IMR-90 (cell line): ENCODE results near the gene CDKN3. TPM values are rescaled to one million over a fixed set of nuclear protein-coding genes. Genes with fewer than 3 reads are reported as not detected.

Experiments used
- ATAC-seq: fragments of 200-7000 bp; cut with Tn5 transposase; 2 replicates; pipeline ENCODE4 v1.9.1; 2020; ENCODE audit warnings: low read depth, mild to moderate bottlenecking, moderate library complexity
- BruUV-seq: library from RNA; stranded (reverse); fragments of 400-500 nt; replicated peaks from 2 replicates; lab custom pipeline; 2021; lab: Mats Ljungman, UMichigan
- CTCF ChIA-PET: fragments of 300-600 bp; formaldehyde crosslinking; extraction: SDS; loops from one replicate; lab custom pipeline; 2021; ENCODE audit warnings: antibody characterized with exemption; lab: Yijun Ruan, JAX
- POLR2A ChIA-PET: fragments of 300-600 bp; sonication (Branson Sonifier 250); formaldehyde crosslinking; loops from one replicate; lab custom pipeline; 2022; ENCODE audit warnings: antibody characterized with exemption; ENCODE audit not compliant: unreplicated experiment; lab: Charles Lee
- DNase-seq: peaks from one replicate; pipeline ENCODE4 v3.0.0; 2013
- H2AFZ ChIP-seq: replicated peaks from 2 replicates; pipeline ENCODE3; 2013; ENCODE audit warnings: low read length, mild to moderate bottlenecking; ENCODE audit not compliant: poor library complexity
- H2AK5ac ChIP-seq: 2 replicates; pipeline ENCODE4 v1.6.1; 2013; ENCODE audit warnings: low read depth, low read length, inconsistent platforms
- H2AK9ac ChIP-seq: replicated peaks from 2 replicates; pipeline ENCODE3; 2013; ENCODE audit warnings: mild to moderate bottlenecking, low read depth, low read length, moderate library complexity; ENCODE audit not compliant: poor library complexity
- H2BK120ac ChIP-seq: 2 replicates; pipeline ENCODE4 v1.6.1; 2013; ENCODE audit warnings: low read depth, low read length, inconsistent platforms
- H2BK15ac ChIP-seq: 3 replicates; pipeline ENCODE4 v1.6.1; 2013; ENCODE audit warnings: low read depth, low read length, inconsistent platforms
- H2BK20ac ChIP-seq: 2 replicates; pipeline ENCODE4 v1.6.1; 2013; ENCODE audit warnings: low read depth, mild to moderate bottlenecking, inconsistent platforms, low read length, moderate library complexity
- H2BK5ac ChIP-seq: 2 replicates; pipeline ENCODE4 v1.6.1; 2013; ENCODE audit warnings: mild to moderate bottlenecking, low read depth, low read length, inconsistent platforms; ENCODE audit not compliant: poor library complexity, severe bottlenecking
- H3K14ac ChIP-seq: replicated peaks from 2 replicates; pipeline ENCODE4 v1.6.1; 2013; ENCODE audit warnings: low read depth, low read length, inconsistent platforms
- H3K18ac ChIP-seq: 2 replicates; pipeline ENCODE4 v1.6.1; 2013; ENCODE audit warnings: low read depth, low read length, control low read depth
- H3K23ac ChIP-seq: 2 replicates; pipeline ENCODE4 v1.6.1; 2013; ENCODE audit warnings: low read depth, low read length, inconsistent platforms
- H3K27ac ChIP-seq: 2 replicates; pipeline ENCODE4 v1.5.1; 2013; ENCODE audit warnings: mild to moderate bottlenecking, control low read depth, low read length; ENCODE audit not compliant: insufficient read depth
- H3K27me3 ChIP-seq: 2 replicates; pipeline ENCODE4 v1.6.1; 2013; ENCODE audit warnings: low read length; ENCODE audit not compliant: control insufficient read depth, insufficient read depth
- H3K36me3 ChIP-seq: 2 replicates; pipeline ENCODE4 v1.6.1; 2013; ENCODE audit warnings: low read length, mixed read lengths; ENCODE audit not compliant: control insufficient read depth, insufficient read depth
- H3K4ac ChIP-seq: 2 replicates; pipeline ENCODE4 v1.6.1; 2013; ENCODE audit warnings: low read depth, low read length, inconsistent platforms
- H3K4me1 ChIP-seq: 2 replicates; pipeline ENCODE4 v1.6.1; 2013; ENCODE audit warnings: low read length, mixed read lengths; ENCODE audit not compliant: control insufficient read depth, insufficient read depth
- H3K4me2 ChIP-seq: 2 replicates; pipeline ENCODE4 v1.6.1; 2013; ENCODE audit warnings: low read depth, mild to moderate bottlenecking, control low read depth, low read length, moderate library complexity
- H3K4me3 ChIP-seq: 2 replicates; pipeline ENCODE4 v1.5.1; 2013; ENCODE audit warnings: low read depth, mild to moderate bottlenecking, control low read depth, low read length, moderate library complexity; ENCODE audit not compliant: insufficient read depth
- H3K56ac ChIP-seq: 2 replicates; pipeline ENCODE4 v1.6.1; 2013; ENCODE audit warnings: low read length, inconsistent platforms; ENCODE audit not compliant: insufficient read depth; ENCODE audit errors: extremely low read depth
- H3K79me1 ChIP-seq, 2 experiments: 2 replicates each; pipeline ENCODE4 v1.6.1; 2013; ENCODE audit warnings: low read length in 2 of 2, inconsistent platforms in 1 of 2, low read depth in 1 of 2
- H3K9ac ChIP-seq: 2 replicates; pipeline ENCODE4 v1.6.1; 2013; ENCODE audit warnings: low read depth, low read length, control low read depth
- H3K9me1 ChIP-seq: 2 replicates; pipeline ENCODE4 v1.6.1; 2013; ENCODE audit warnings: low read length, inconsistent platforms; ENCODE audit not compliant: insufficient read depth
- H3K9me3 ChIP-seq: 2 replicates; pipeline ENCODE4 v1.6.1; 2013; ENCODE audit warnings: low read length; ENCODE audit not compliant: control insufficient read depth, insufficient read depth
- H4K20me1 ChIP-seq: 2 replicates; pipeline ENCODE4 v1.6.1; 2013; ENCODE audit warnings: low read length, inconsistent platforms; ENCODE audit not compliant: insufficient read depth
- H4K5ac ChIP-seq: 2 replicates; pipeline ENCODE4 v1.6.1; 2013; ENCODE audit warnings: mild to moderate bottlenecking, low read depth, low read length, control low read depth
- H4K8ac ChIP-seq, 2 experiments: 2 replicates each; pipeline ENCODE4 v1.6.1; 2013; ENCODE audit warnings: low read depth in 2 of 2, low read length in 2 of 2, control low read depth in 1 of 2, inconsistent platforms in 1 of 2
- H4K91ac ChIP-seq: 2 replicates; pipeline ENCODE4 v1.6.1; 2013; ENCODE audit warnings: low read depth, low read length, inconsistent platforms; ENCODE audit not compliant: insufficient read depth
- BHLHE40 ChIP-seq: fragments of 150-350 bp; IDR thresholded peaks from 2 replicates; pipeline ENCODE4 v1.6.1; 2016; ENCODE audit warnings: mild to moderate bottlenecking, low read depth, low read length
- CHD1 ChIP-seq: IDR thresholded peaks from 2 replicates; pipeline ENCODE4 v1.6.1; 2012; ENCODE audit warnings: low read depth, low read length, improper control_type of control experiment
- MAFK ChIP-seq: IDR thresholded peaks from 2 replicates; pipeline ENCODE4 v1.6.1; 2012; ENCODE audit warnings: low read depth, low read length, improper control_type of control experiment
- MXI1 ChIP-seq: IDR thresholded peaks from 2 replicates; pipeline ENCODE4 v1.6.1; 2012; ENCODE audit warnings: low read depth, mild to moderate bottlenecking, low read length, moderate library complexity, borderline replicate concordance
- POLR2A ChIP-seq: IDR thresholded peaks from 2 replicates; pipeline ENCODE4 v1.6.1; 2012; ENCODE audit warnings: mild to moderate bottlenecking, low read depth, low read length
- RCOR1 ChIP-seq: IDR thresholded peaks from 2 replicates; pipeline ENCODE4 v1.6.1; 2012; ENCODE audit warnings: mild to moderate bottlenecking, low read length, improper control_type of control experiment; ENCODE audit not compliant: insufficient replicate concordance
- RFX5 ChIP-seq: IDR thresholded peaks from 2 replicates; pipeline ENCODE4 v1.8.0; 2012; ENCODE audit warnings: low read depth, mild to moderate bottlenecking, low read length, moderate library complexity
- SMC3 ChIP-seq: fragments of 150-350 bp; IDR thresholded peaks from 2 replicates; pipeline ENCODE4 v1.6.1; 2016; ENCODE audit warnings: low read depth, mild to moderate bottlenecking, antibody characterized with exemption, low read length, moderate library complexity
- WGBS, 2 experiments: methylation state at CpG; one replicate each; pipeline versions ENCODE4 v1.1.5 to v1.1.7; 2013; ENCODE audit warnings: missing lambda C conversion rate in 2 of 2; ENCODE audit not compliant: insufficient read length in 1 of 2; ENCODE audit errors: extremely low coverage in 2 of 2; 5-methylcytosine and 5-hydroxymethylcytosine counted together
- dilution Hi-C: fragments of 300-500 bp; cut with HindIII; formaldehyde crosslinking; loops from one replicate; pipeline ENCODE4 v1.14.3; 2018; ENCODE audit warnings: low sequenced_read_pairs; ENCODE audit not compliant: unreplicated experiment
- in situ Hi-C: fragments of 300-500 bp; cut with MboI; formaldehyde crosslinking; loops from 3 replicates; pipeline ENCODE4 v1.14.3; 2019; ENCODE audit warnings: low sequenced_read_pairs, inconsistent platforms, mixed read lengths
- intact Hi-C: fragments of 100-400 bp; cut with micrococcal nuclease; formaldehyde crosslinking; loops from 2 replicates; pipeline ENCODE4 v1.10.0; 2022
- polyA plus RNA-seq, 3 experiments: library from polyadenylated mRNA; depleted of rRNA; stranded (reverse); fragments of >200 nt; gene quantifications; 2 replicates each; pipeline ENCODE4 v1.2.3, GENCODE V29; 2012; ENCODE audit warnings: low replicate concordance in 1 of 3
- total RNA-seq: library from RNA; depleted of rRNA; stranded (reverse); fragments of >200 nt; gene quantifications from 2 replicates; pipeline ENCODE4 v1.2.3, GENCODE V29; 2012

The CDKN3 gene
- total and polyA plus RNA-seq, 2 of the 4 experiments (the other 2 are of a cell fraction): 38.9 to 48.9 TPM

GRCh38 chr14:54453252-54453651 lies 56.4 kb downstream of the CDKN3 start:
- TF ChIP-seq CHD1: no peak
- no peak for TF ChIP-seq BHLHE40
- no peak for TF ChIP-seq RCOR1
- no peak for TF ChIP-seq SMC3
- TF ChIP-seq MXI1: no peak
- no peak for TF ChIP-seq POLR2A
- TF ChIP-seq MAFK: no peak
- no peak for TF ChIP-seq RFX5
- dilution Hi-C loops (no loop called here), in situ Hi-C loops (no loop called here), intact Hi-C loops (no loop called here)
- Histone ChIP-seq H3K56ac (no peak overlapping the region), H2AK9ac (no peak overlapping the region), H3K9me1 (no peaks in the 10 kb centered on the region), H2AK5ac (no peak overlapping the region), H2BK20ac (no peak overlapping the region), H3K9ac (no peak overlapping the region), H2AFZ (no peak overlapping the region), H2BK5ac (no peak overlapping the region), H3K27me3 (no peaks in the 10 kb centered on the region), H2BK15ac (no peak overlapping the region), H3K4me3 (no peak overlapping the region), H4K91ac (no peak overlapping the region), H3K23ac (no peak overlapping the region), H3K14ac (no peak overlapping the region), H2BK120ac (no peak overlapping the region), H4K8ac (no peak overlapping the region), H3K27ac (no peak overlapping the region), H3K4me2 (no peak overlapping the region), H4K5ac (no peak overlapping the region), H3K4ac (no peak overlapping the region), H3K18ac (no peak overlapping the region), H3K9me3 (no peaks in the 10 kb centered on the region), H4K20me1 (no peaks in the 10 kb centered on the region), H3K36me3 (no peaks in the 10 kb centered on the region), H3K4me1 (no peaks in the 10 kb centered on the region), H3K79me1 (no peaks in the 10 kb centered on the region)
- no CpG with 5 or more reads among the region's 3 CpGs for WGBS, 2 experiments
- CTCF ChIA-PET: no interaction called here
- BruUV-seq: no TSS peak
- no peak for DNase-seq
- POLR2A ChIA-PET: no interaction called here
- no peak for ATAC-seq
